HepG2 (cell line): ENCODE results near the gene HSD17B11.

ENCODE experiments used
- EP300 ChIP-seq, 3 experiments: sonication (generic) in 1 of 3; formaldehyde crosslinking in 1 of 3; IDR thresholded peaks; 2 replicates each; pipeline versions ENCODE4 v1.5.1 to v1.6.1; 2011 to 2020; ENCODE audit warnings: low read depth in 2 of 3, low read length in 2 of 3, borderline replicate concordance in 1 of 3, improper control_type of control experiment in 1 of 3, mild to moderate bottlenecking in 1 of 3, missing genetic modification reagents in 1 of 3, moderate library complexity in 1 of 3
- SMAD9 ChIP-seq: sonication (generic); formaldehyde crosslinking; IDR thresholded peaks from 2 replicates; pipeline ENCODE4 v1.5.1; 2020; ENCODE audit warnings: mild to moderate bottlenecking, missing genetic modification reagents
- ZMYM2 ChIP-seq: sonication (generic); formaldehyde crosslinking; IDR thresholded peaks from 2 replicates; pipeline ENCODE4 v1.8.0; 2022; ENCODE audit warnings: mild to moderate bottlenecking, missing genetic modification reagents
- TF ChIP-seq, protein P1 (sequence below): sonication (generic); formaldehyde crosslinking; IDR thresholded peaks from 2 replicates; pipeline ENCODE4 v1.4.0; 2020; ENCODE audit warnings: missing genetic modification reagents
- TF ChIP-seq, protein P2 (sequence below): sonication (generic); formaldehyde crosslinking; IDR thresholded peaks from 2 replicates; pipeline ENCODE4 v1.5.0; 2020; ENCODE audit warnings: mild to moderate bottlenecking, missing genetic modification reagents, moderate library complexity
- TF ChIP-seq, protein P3 (sequence below): sonication (generic); formaldehyde crosslinking; IDR thresholded peaks from 2 replicates; pipeline ENCODE4 v1.4.0; 2020; ENCODE audit warnings: missing genetic modification reagents

DNA sequence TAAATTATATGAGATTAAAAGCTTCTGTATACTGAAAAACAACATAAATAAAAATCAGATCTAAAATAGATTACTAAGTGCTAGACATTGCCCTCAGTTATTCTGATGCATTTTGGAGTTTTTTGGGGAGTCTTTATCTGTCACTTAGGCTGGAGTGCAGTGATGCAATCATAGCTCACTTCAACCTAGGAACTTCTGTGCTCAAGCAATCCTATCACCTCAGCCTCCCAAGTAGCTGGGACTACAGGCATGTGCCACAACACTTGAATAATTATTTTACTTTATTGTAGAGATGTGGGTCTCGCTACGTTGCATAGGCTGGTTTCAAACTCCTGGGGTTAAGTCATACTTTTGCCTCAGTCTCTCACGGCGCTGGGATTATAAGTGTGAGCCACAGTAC lies 31.7 kb downstream of the HSD17B11 start:
- TF ChIP-seq, protein P1, sequence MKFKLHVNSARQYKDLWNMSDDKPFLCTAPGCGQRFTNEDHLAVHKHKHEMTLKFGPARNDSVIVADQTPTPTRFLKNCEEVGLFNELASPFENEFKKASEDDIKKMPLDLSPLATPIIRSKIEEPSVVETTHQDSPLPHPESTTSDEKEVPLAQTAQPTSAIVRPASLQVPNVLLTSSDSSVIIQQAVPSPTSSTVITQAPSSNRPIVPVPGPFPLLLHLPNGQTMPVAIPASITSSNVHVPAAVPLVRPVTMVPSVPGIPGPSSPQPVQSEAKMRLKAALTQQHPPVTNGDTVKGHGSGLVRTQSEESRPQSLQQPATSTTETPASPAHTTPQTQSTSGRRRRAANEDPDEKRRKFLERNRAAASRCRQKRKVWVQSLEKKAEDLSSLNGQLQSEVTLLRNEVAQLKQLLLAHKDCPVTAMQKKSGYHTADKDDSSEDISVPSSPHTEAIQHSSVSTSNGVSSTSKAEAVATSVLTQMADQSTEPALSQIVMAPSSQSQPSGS (CRISPR knock-in tag), result no peak
- TF ChIP-seq, protein P2, sequence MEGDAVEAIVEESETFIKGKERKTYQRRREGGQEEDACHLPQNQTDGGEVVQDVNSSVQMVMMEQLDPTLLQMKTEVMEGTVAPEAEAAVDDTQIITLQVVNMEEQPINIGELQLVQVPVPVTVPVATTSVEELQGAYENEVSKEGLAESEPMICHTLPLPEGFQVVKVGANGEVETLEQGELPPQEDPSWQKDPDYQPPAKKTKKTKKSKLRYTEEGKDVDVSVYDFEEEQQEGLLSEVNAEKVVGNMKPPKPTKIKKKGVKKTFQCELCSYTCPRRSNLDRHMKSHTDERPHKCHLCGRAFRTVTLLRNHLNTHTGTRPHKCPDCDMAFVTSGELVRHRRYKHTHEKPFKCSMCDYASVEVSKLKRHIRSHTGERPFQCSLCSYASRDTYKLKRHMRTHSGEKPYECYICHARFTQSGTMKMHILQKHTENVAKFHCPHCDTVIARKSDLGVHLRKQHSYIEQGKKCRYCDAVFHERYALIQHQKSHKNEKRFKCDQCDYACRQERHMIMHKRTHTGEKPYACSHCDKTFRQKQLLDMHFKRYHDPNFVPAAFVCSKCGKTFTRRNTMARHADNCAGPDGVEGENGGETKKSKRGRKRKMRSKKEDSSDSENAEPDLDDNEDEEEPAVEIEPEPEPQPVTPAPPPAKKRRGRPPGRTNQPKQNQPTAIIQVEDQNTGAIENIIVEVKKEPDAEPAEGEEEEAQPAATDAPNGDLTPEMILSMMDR (CRISPR knock-in tag), result no peak
- TF ChIP-seq SMAD9, result no peak
- TF ChIP-seq, protein P3, sequence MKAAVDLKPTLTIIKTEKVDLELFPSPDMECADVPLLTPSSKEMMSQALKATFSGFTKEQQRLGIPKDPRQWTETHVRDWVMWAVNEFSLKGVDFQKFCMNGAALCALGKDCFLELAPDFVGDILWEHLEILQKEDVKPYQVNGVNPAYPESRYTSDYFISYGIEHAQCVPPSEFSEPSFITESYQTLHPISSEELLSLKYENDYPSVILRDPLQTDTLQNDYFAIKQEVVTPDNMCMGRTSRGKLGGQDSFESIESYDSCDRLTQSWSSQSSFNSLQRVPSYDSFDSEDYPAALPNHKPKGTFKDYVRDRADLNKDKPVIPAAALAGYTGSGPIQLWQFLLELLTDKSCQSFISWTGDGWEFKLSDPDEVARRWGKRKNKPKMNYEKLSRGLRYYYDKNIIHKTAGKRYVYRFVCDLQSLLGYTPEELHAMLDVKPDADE (CRISPR knock-in tag), result no peak
- no peak for TF ChIP-seq ZMYM2 (CRISPR knock-in tag)
- no peak for TF ChIP-seq EP300 (IDR thresholded peaks at IDR 0.05; ENCODE audit: low read depth in 2 of 2, low read length in 2 of 2)
- no peak for TF ChIP-seq EP300 (CRISPR knock-in tag; IDR thresholded peaks at IDR 0.05; ENCODE audit: borderline replicate concordance)
